Ovary (tissue), 3 donors: Measurements from ENCODE around the gene STAT3.

Source experiments
- CTCF ChIP-seq, 3 donors: fragments of 450-650 bp in 2 of 3; fragments of 200-600 bp in 1 of 3; IDR thresholded peaks; one replicate each; pipeline versions ENCODE4 v1.5.1 to v1.8.0; 2016 to 2022; ENCODE audit warnings: antibody characterized with exemption in 3 of 3, mild to moderate bottlenecking in 1 of 3
- POLR2A ChIP-seq: fragments of 450-650 bp; IDR thresholded peaks from one replicate; pipeline ENCODE4 v1.6.1; 2017; ENCODE audit warnings: antibody characterized with exemption, mild to moderate bottlenecking, moderate library complexity
- donor health status: DM: no; HTN: no; CAD: no.

- no peak for TF ChIP-seq CTCF (IDR thresholded peaks at IDR 0.05)
- TF ChIP-seq POLR2A: no peak
Observed at GRCh38 chr17:42277342-42277712, 110.9 kb downstream of the STAT3 start.
